Gastroesophageal sphincter (tissue), 3 donors: ENCODE measurements around the gene CMSS1.

Experiments used
- EP300 ChIP-seq: sonication (generic); formaldehyde crosslinking; IDR thresholded peaks from one replicate; pipeline ENCODE4 v1.6.1; 2017; ENCODE audit warnings: antibody characterized with exemption, mild to moderate bottlenecking
- POLR2A ChIP-seq, 2 donors: fragments of 450-650 bp; IDR thresholded peaks; one replicate each; pipeline ENCODE4 v1.6.1; 2017; ENCODE audit warnings: antibody characterized with exemption in 2 of 2, mild to moderate bottlenecking in 2 of 2, moderate library complexity in 1 of 2
- POLR2AphosphoS5 ChIP-seq: sonication (generic); formaldehyde crosslinking; IDR thresholded peaks from one replicate; pipeline ENCODE4 v1.6.1; 2017; ENCODE audit warnings: antibody characterized with exemption
- TF ChIP-seq, protein P1 (sequence below), 4 experiments: fragments of 200-600 bp in 2 of 4; fragments of 450-650 bp in 2 of 4; sonication (generic) in 1 of 4; IDR thresholded peaks; one replicate each; pipeline ENCODE4 v1.5.1; 2017 to 2019; ENCODE audit warnings: antibody characterized with exemption in 4 of 4, mild to moderate bottlenecking in 2 of 4, moderate library complexity in 2 of 4

DNA sequence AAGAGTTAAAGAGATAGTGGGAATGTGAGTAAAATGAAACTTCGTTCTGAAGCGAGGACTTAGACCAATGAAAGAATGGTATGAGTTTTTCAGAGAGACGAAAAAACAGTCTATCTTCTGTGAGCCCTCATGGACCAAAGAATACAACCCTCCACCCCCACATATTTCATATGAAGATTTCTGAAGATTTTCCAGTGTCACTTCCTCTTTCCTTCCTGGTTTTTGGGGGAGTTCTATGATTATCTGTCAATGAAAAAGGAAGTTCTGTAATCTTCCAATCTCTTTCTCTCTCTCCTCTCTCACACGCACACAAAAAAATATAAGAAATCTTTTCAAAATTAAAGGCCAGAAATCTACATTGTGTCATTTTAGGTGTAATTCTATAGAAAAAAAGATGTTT is 27.7 kb downstream of the CMSS1 start:
- TF ChIP-seq, protein P1, sequence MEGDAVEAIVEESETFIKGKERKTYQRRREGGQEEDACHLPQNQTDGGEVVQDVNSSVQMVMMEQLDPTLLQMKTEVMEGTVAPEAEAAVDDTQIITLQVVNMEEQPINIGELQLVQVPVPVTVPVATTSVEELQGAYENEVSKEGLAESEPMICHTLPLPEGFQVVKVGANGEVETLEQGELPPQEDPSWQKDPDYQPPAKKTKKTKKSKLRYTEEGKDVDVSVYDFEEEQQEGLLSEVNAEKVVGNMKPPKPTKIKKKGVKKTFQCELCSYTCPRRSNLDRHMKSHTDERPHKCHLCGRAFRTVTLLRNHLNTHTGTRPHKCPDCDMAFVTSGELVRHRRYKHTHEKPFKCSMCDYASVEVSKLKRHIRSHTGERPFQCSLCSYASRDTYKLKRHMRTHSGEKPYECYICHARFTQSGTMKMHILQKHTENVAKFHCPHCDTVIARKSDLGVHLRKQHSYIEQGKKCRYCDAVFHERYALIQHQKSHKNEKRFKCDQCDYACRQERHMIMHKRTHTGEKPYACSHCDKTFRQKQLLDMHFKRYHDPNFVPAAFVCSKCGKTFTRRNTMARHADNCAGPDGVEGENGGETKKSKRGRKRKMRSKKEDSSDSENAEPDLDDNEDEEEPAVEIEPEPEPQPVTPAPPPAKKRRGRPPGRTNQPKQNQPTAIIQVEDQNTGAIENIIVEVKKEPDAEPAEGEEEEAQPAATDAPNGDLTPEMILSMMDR (IDR thresholded peaks at IDR 0.05) = no peak
- no peak for TF ChIP-seq POLR2A (IDR thresholded peaks at IDR 0.05)
- no peak for TF ChIP-seq EP300
- TF ChIP-seq POLR2AphosphoS5 = no peak
